ENCODE measurements around the gene HOXB8. TPM values are rescaled to one million over a fixed set of nuclear protein-coding genes. Genes with fewer than 3 reads are reported as not detected.

Gene HOXB8
- total and polyA plus RNA-seq, 2 of the 13 experiments (the other 11 are each of a cell fraction or from before 2014, with no cell fraction given): not detected

DNA sequence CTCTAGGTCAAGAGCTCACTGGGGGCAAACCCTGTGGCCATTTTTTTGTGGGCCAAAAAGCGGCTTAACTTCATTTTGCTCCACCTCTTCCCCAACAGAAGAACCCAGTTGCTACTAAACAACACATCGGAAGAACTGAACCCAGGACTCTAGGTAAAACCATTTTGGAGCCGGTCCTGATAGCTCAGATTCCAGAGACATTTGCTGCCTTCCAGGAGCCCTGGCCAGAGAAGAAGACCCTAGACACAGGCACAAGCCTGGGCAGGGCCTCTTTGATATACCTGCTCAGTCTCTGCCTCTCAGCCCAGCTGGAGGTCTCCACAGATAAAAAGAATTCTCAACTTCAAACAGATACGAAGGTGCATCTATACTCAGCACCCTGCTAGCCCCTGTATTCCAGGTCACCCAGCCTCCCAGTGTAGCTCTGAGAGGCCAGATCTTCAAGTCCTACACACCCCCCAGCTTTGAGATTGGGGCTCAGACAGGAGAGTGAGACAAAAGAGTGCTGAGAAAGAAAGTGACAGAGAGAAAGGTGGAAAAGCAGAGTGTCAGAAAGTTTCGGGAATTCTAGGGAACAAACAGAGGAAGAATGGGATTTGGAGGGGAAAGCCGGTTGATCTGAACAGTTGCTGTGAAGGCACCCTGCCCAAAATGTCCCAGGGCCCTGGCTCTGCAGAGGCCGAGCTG is 17.6 kb upstream of the HOXB8 start (continued):
- TF ChIP-seq, protein P1, sequence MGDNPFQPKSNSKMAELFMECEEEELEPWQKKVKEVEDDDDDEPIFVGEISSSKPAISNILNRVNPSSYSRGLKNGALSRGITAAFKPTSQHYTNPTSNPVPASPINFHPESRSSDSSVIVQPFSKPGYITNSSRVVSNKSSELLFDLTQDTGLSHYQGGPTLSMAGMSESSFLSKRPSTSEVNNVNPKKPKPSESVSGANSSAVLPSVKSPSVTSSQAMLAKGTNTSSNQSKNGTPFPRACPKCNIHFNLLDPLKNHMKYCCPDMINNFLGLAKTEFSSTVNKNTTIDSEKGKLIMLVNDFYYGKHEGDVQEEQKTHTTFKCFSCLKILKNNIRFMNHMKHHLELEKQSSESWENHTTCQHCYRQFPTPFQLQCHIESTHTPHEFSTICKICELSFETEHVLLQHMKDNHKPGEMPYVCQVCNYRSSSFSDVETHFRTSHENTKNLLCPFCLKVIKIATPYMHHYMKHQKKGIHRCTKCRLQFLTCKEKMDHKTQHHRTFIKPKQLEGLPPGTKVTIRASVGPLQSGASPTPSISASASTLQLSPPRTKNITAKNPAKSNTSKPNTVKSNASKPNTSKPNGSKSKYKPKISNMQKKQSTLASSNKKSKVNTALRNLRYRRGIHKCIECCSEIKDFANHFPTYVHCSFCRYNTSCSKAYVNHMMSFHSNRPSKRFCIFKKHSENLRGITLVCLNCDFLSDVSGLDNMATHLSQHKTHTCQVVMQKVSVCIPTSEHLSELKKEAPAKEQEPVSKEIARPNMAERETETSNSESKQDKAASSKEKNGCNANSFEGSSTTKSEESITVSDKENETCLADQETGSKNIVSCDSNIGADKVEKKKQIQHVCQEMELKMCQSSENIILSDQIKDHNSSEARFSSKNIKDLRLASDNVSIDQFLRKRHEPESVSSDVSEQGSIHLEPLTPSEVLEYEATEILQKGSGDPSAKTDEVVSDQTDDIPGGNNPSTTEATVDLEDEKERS (CRISPR knock-in tag; IDR thresholded peaks at IDR 0.05): no peak
- TF ChIP-seq ZNF570 (CRISPR knock-in tag; IDR thresholded peaks at IDR 0.05; ENCODE audit: borderline replicate concordance): no peak

DNA sequence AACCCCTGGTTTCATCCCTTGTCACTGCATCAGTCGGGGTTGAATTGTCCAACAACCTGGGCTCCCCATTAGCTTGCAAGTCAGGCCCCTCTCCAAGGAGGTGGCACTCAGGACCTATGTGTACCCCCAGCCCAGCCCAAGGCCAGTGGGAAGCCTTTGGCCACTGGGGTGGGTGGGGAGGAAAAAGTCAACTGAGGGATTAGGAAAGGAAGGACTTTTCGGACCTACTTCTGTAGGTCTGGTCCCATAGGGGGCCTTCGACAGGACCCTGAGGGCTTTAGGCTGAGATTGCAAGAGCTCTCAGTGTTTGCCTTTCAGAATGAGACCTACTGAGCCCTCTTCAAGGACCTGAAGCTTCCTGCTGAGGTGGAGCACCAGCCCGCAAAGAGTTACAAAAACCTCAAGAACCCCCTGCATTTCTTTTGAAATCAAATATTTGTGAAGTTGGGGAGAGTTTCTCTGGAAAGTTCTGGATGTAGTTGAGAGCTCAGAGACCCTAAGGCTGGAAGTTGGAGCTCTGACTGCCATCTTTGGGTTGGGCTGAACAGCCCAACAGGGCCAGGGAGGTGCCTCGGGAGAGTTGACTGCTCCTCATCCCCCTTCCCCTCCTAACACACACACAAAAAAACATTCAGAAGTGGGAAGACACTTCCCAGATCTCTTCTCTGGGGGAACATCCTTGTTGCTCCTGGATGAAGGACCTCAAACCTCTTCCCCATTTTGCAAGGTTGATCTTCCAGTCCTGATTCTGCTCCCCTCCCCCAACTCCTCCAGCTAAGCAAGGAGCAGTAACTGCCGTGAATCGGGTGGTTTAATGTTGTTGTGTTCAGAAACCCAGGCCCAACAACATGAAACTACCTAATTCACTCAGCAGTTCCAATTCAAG is 16.8 kb upstream of the HOXB8 start:
- ATAC-seq: no peak
- Histone ChIP-seq H3K4me1 (ENCODE audit: insufficient read depth, low read length) (0 out of 2 replicates have a peak, but pooled peaks cover 4% of the 10 kb centered on the region), H3K36me3 (replicated peaks in 1 of 2; ENCODE audit: control insufficient read depth in 1 of 2, insufficient read depth in 2 of 2, low read length in 2 of 2) (no peaks in the 10 kb centered on the region), H3K79me2 (ENCODE audit: insufficient read depth, low read length) (no peaks in the 10 kb centered on the region), H3K9me3 (ENCODE audit: low read length) (no peaks in the 10 kb centered on the region), H3K4me2 (ENCODE audit: low read depth, low read length) (no peak overlapping the region), H3K4me3 (replicated peaks in 1 of 3; ENCODE audit: insufficient read depth in 1 of 3, low read depth in 2 of 3, low read length in 3 of 3) (no peak overlapping the region), H3K9ac (ENCODE audit: insufficient read depth, low read depth, low read length) (no peak overlapping the region), H2AFZ (ENCODE audit: low read length) (no peak overlapping the region), H3K27me3 (ENCODE audit: control insufficient read depth in 1 of 2, insufficient read depth in 2 of 2, low read length in 2 of 2) (peaks cover 33 to 97% of the 10 kb centered on the region in 2 experiments), H3K27ac (ENCODE audit: extremely low read length, insufficient read depth, low read length) (no peak overlapping the region), H4K20me1 (ENCODE audit: insufficient read depth, low read length) (no peaks in the 10 kb centered on the region)
- in situ Hi-C loops (cut with HindIII; ENCODE audit: extremely low pct_ligation_motif_present, low pct_unique_long_range_greater_than_20kb) (no loop called here), intact Hi-C loops (cut with micrococcal nuclease; ENCODE audit: unreplicated experiment) (no loop called here)
- ChIA-PET CTCF (ENCODE audit: low intra/inter-chr PET ratio, low total read pairs) (no interaction called here), POLR2A (no interaction called here)
- 6% methylated on average over 7 of the region's 7 CpGs for WGBS (ENCODE audit: low lambda C conversion rate)
- no TSS peak for BruUV-seq (replicated peaks)
- no peak for DNase-seq (ENCODE audit: low spot score)
- FAIRE-seq: no peak
- TF ChIP-seq, protein P2, sequence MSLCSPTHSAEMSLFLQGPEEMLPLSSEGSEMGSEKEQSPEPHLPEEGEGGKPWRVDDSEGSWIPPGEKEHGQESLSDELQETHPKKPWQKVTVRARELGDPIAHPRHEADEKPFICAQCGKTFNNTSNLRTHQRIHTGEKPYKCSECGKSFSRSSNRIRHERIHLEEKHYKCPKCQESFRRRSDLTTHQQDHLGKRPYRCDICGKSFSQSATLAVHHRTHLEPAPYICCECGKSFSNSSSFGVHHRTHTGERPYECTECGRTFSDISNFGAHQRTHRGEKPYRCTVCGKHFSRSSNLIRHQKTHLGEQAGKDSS (CRISPR knock-in tag; IDR thresholded peaks at IDR 0.05; ENCODE audit: borderline replicate concordance, low read depth): no peak
- TF ChIP-seq, protein P3, sequence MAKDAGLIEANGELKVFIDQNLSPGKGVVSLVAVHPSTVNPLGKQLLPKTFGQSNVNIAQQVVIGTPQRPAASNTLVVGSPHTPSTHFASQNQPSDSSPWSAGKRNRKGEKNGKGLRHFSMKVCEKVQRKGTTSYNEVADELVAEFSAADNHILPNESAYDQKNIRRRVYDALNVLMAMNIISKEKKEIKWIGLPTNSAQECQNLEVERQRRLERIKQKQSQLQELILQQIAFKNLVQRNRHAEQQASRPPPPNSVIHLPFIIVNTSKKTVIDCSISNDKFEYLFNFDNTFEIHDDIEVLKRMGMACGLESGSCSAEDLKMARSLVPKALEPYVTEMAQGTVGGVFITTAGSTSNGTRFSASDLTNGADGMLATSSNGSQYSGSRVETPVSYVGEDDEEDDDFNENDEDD (CRISPR knock-in tag; IDR thresholded peaks at IDR 0.05; ENCODE audit: borderline replicate concordance): no peak
- TF ChIP-seq, protein P4, sequence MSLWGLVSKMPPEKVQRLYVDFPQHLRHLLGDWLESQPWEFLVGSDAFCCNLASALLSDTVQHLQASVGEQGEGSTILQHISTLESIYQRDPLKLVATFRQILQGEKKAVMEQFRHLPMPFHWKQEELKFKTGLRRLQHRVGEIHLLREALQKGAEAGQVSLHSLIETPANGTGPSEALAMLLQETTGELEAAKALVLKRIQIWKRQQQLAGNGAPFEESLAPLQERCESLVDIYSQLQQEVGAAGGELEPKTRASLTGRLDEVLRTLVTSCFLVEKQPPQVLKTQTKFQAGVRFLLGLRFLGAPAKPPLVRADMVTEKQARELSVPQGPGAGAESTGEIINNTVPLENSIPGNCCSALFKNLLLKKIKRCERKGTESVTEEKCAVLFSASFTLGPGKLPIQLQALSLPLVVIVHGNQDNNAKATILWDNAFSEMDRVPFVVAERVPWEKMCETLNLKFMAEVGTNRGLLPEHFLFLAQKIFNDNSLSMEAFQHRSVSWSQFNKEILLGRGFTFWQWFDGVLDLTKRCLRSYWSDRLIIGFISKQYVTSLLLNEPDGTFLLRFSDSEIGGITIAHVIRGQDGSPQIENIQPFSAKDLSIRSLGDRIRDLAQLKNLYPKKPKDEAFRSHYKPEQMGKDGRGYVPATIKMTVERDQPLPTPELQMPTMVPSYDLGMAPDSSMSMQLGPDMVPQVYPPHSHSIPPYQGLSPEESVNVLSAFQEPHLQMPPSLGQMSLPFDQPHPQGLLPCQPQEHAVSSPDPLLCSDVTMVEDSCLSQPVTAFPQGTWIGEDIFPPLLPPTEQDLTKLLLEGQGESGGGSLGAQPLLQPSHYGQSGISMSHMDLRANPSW (CRISPR knock-in tag; IDR thresholded peaks at IDR 0.05; ENCODE audit: borderline replicate concordance): no peak
- TF ChIP-seq CBX2 (IDR thresholded peaks at IDR 0.05; ENCODE audit: low read depth, low read length) (no peak), CBX2 (CRISPR knock-in tag; IDR thresholded peaks at IDR 0.05; ENCODE audit: low read depth) (no peak)

Measured in HepG2 (cell line).